IMR-90 (cell line): ENCODE data around the gene IQCC. TPM values are rescaled to one million over a fixed set of nuclear protein-coding genes. Genes with fewer than 3 reads are reported as not detected.

ENCODE experiments used
- ATAC-seq: fragments of 200-7000 bp; cut with Tn5 transposase; 2 replicates; pipeline ENCODE4 v1.9.1; 2020; ENCODE audit warnings: low read depth, mild to moderate bottlenecking, moderate library complexity
- BruUV-seq: library from RNA; stranded (reverse); fragments of 400-500 nt; replicated peaks from 2 replicates; lab custom pipeline; 2021; lab: Mats Ljungman, UMichigan
- CTCF ChIA-PET: fragments of 300-600 bp; formaldehyde crosslinking; extraction: SDS; loops from one replicate; lab custom pipeline; 2021; ENCODE audit warnings: antibody characterized with exemption; lab: Yijun Ruan, JAX
- POLR2A ChIA-PET: fragments of 300-600 bp; sonication (Branson Sonifier 250); formaldehyde crosslinking; loops from one replicate; lab custom pipeline; 2022; ENCODE audit warnings: antibody characterized with exemption; ENCODE audit not compliant: unreplicated experiment; lab: Charles Lee
- DNase-seq: peaks from one replicate; pipeline ENCODE4 v3.0.0; 2013
- H2AFZ ChIP-seq: replicated peaks from 2 replicates; pipeline ENCODE3; 2013; ENCODE audit warnings: low read length, mild to moderate bottlenecking; ENCODE audit not compliant: poor library complexity
- H2AK5ac ChIP-seq: 2 replicates; pipeline ENCODE4 v1.6.1; 2013; ENCODE audit warnings: low read depth, low read length, inconsistent platforms
- H2AK9ac ChIP-seq: replicated peaks from 2 replicates; pipeline ENCODE3; 2013; ENCODE audit warnings: mild to moderate bottlenecking, low read depth, low read length, moderate library complexity; ENCODE audit not compliant: poor library complexity
- H2BK120ac ChIP-seq: 2 replicates; pipeline ENCODE4 v1.6.1; 2013; ENCODE audit warnings: low read depth, low read length, inconsistent platforms
- H2BK15ac ChIP-seq: 3 replicates; pipeline ENCODE4 v1.6.1; 2013; ENCODE audit warnings: low read depth, low read length, inconsistent platforms
- H2BK20ac ChIP-seq: 2 replicates; pipeline ENCODE4 v1.6.1; 2013; ENCODE audit warnings: low read depth, mild to moderate bottlenecking, inconsistent platforms, low read length, moderate library complexity
- H2BK5ac ChIP-seq: 2 replicates; pipeline ENCODE4 v1.6.1; 2013; ENCODE audit warnings: mild to moderate bottlenecking, low read depth, low read length, inconsistent platforms; ENCODE audit not compliant: poor library complexity, severe bottlenecking
- H3K14ac ChIP-seq: replicated peaks from 2 replicates; pipeline ENCODE4 v1.6.1; 2013; ENCODE audit warnings: low read depth, low read length, inconsistent platforms
- H3K18ac ChIP-seq: 2 replicates; pipeline ENCODE4 v1.6.1; 2013; ENCODE audit warnings: low read depth, low read length, control low read depth
- H3K23ac ChIP-seq: 2 replicates; pipeline ENCODE4 v1.6.1; 2013; ENCODE audit warnings: low read depth, low read length, inconsistent platforms
- H3K27ac ChIP-seq: 2 replicates; pipeline ENCODE4 v1.5.1; 2013; ENCODE audit warnings: mild to moderate bottlenecking, control low read depth, low read length; ENCODE audit not compliant: insufficient read depth
- H3K27me3 ChIP-seq: 2 replicates; pipeline ENCODE4 v1.6.1; 2013; ENCODE audit warnings: low read length; ENCODE audit not compliant: control insufficient read depth, insufficient read depth
- H3K36me3 ChIP-seq: 2 replicates; pipeline ENCODE4 v1.6.1; 2013; ENCODE audit warnings: low read length, mixed read lengths; ENCODE audit not compliant: control insufficient read depth, insufficient read depth
- H3K4ac ChIP-seq: 2 replicates; pipeline ENCODE4 v1.6.1; 2013; ENCODE audit warnings: low read depth, low read length, inconsistent platforms
- H3K4me1 ChIP-seq: 2 replicates; pipeline ENCODE4 v1.6.1; 2013; ENCODE audit warnings: low read length, mixed read lengths; ENCODE audit not compliant: control insufficient read depth, insufficient read depth
- H3K4me2 ChIP-seq: 2 replicates; pipeline ENCODE4 v1.6.1; 2013; ENCODE audit warnings: low read depth, mild to moderate bottlenecking, control low read depth, low read length, moderate library complexity
- H3K4me3 ChIP-seq: 2 replicates; pipeline ENCODE4 v1.5.1; 2013; ENCODE audit warnings: low read depth, mild to moderate bottlenecking, control low read depth, low read length, moderate library complexity; ENCODE audit not compliant: insufficient read depth
- H3K56ac ChIP-seq: 2 replicates; pipeline ENCODE4 v1.6.1; 2013; ENCODE audit warnings: low read length, inconsistent platforms; ENCODE audit not compliant: insufficient read depth; ENCODE audit errors: extremely low read depth
- H3K79me1 ChIP-seq, 2 experiments: 2 replicates each; pipeline ENCODE4 v1.6.1; 2013; ENCODE audit warnings: low read length in 2 of 2, inconsistent platforms in 1 of 2, low read depth in 1 of 2
- H3K9ac ChIP-seq: 2 replicates; pipeline ENCODE4 v1.6.1; 2013; ENCODE audit warnings: low read depth, low read length, control low read depth
- H3K9me1 ChIP-seq: 2 replicates; pipeline ENCODE4 v1.6.1; 2013; ENCODE audit warnings: low read length, inconsistent platforms; ENCODE audit not compliant: insufficient read depth
- H3K9me3 ChIP-seq: 2 replicates; pipeline ENCODE4 v1.6.1; 2013; ENCODE audit warnings: low read length; ENCODE audit not compliant: control insufficient read depth, insufficient read depth
- H4K20me1 ChIP-seq: 2 replicates; pipeline ENCODE4 v1.6.1; 2013; ENCODE audit warnings: low read length, inconsistent platforms; ENCODE audit not compliant: insufficient read depth
- H4K5ac ChIP-seq: 2 replicates; pipeline ENCODE4 v1.6.1; 2013; ENCODE audit warnings: mild to moderate bottlenecking, low read depth, low read length, control low read depth
- H4K8ac ChIP-seq, 2 experiments: 2 replicates each; pipeline ENCODE4 v1.6.1; 2013; ENCODE audit warnings: low read depth in 2 of 2, low read length in 2 of 2, control low read depth in 1 of 2, inconsistent platforms in 1 of 2
- H4K91ac ChIP-seq: 2 replicates; pipeline ENCODE4 v1.6.1; 2013; ENCODE audit warnings: low read depth, low read length, inconsistent platforms; ENCODE audit not compliant: insufficient read depth
- CEBPB ChIP-seq: IDR thresholded peaks from 2 replicates; pipeline ENCODE4 v1.6.1; 2012; ENCODE audit warnings: low read depth, low read length, improper control_type of control experiment
- ELK1 ChIP-seq: fragments of 150-350 bp; IDR thresholded peaks from 2 replicates; pipeline ENCODE4 v1.6.1; 2016; ENCODE audit warnings: low read depth, mild to moderate bottlenecking, low read length, moderate library complexity, borderline replicate concordance
- FOS ChIP-seq: fragments of 150-350 bp; IDR thresholded peaks from 2 replicates; pipeline ENCODE4 v1.6.1; 2016; ENCODE audit warnings: low read depth, low read length
- MAFK ChIP-seq: IDR thresholded peaks from 2 replicates; pipeline ENCODE4 v1.6.1; 2012; ENCODE audit warnings: low read depth, low read length, improper control_type of control experiment
- MAZ ChIP-seq: IDR thresholded peaks from 2 replicates; pipeline ENCODE4 v1.6.1; 2012; ENCODE audit warnings: low read depth, mild to moderate bottlenecking, low read length, improper control_type of control experiment, moderate library complexity, borderline replicate concordance
- RAD21 ChIP-seq: IDR thresholded peaks from 2 replicates; pipeline ENCODE4 v1.6.1; 2012; ENCODE audit warnings: low read length, improper control_type of control experiment
- RFX5 ChIP-seq: IDR thresholded peaks from 2 replicates; pipeline ENCODE4 v1.8.0; 2012; ENCODE audit warnings: low read depth, mild to moderate bottlenecking, low read length, moderate library complexity
- WGBS, 2 experiments: methylation state at CpG; one replicate each; pipeline versions ENCODE4 v1.1.5 to v1.1.7; 2013; ENCODE audit warnings: missing lambda C conversion rate in 2 of 2; ENCODE audit not compliant: insufficient read length in 1 of 2; ENCODE audit errors: extremely low coverage in 2 of 2; 5-methylcytosine and 5-hydroxymethylcytosine counted together
- dilution Hi-C: fragments of 300-500 bp; cut with HindIII; formaldehyde crosslinking; loops from one replicate; pipeline ENCODE4 v1.14.3; 2018; ENCODE audit warnings: low sequenced_read_pairs; ENCODE audit not compliant: unreplicated experiment
- in situ Hi-C: fragments of 300-500 bp; cut with MboI; formaldehyde crosslinking; loops from 3 replicates; pipeline ENCODE4 v1.14.3; 2019; ENCODE audit warnings: low sequenced_read_pairs, inconsistent platforms, mixed read lengths
- intact Hi-C: fragments of 100-400 bp; cut with micrococcal nuclease; formaldehyde crosslinking; loops from 2 replicates; pipeline ENCODE4 v1.10.0; 2022
- polyA plus RNA-seq, 3 experiments: library from polyadenylated mRNA; depleted of rRNA; stranded (reverse); fragments of >200 nt; gene quantifications; 2 replicates each; pipeline ENCODE4 v1.2.3, GENCODE V29; 2012; ENCODE audit warnings: low replicate concordance in 1 of 3
- total RNA-seq: library from RNA; depleted of rRNA; stranded (reverse); fragments of >200 nt; gene quantifications from 2 replicates; pipeline ENCODE4 v1.2.3, GENCODE V29; 2012

The IQCC gene
- total and polyA plus RNA-seq, 2 of the 4 experiments (the other 2 are of a cell fraction), result 1.6 to 2.2 TPM

- ATAC-seq (no peak), DNase-seq (no peak)
- intact Hi-C loops (no loop called here), in situ Hi-C loops (no loop called here), dilution Hi-C loops (no loop called here)
- H2BK20ac ChIP-seq, result no peak overlapping the region
- no peak overlapping the region for H3K18ac ChIP-seq
- no peak overlapping the region for H3K9ac ChIP-seq
- no peaks in the 10 kb centered on the region; the same call in 1 of the 2 replicates for H4K20me1 ChIP-seq
- peaks cover 11 to 27% of the 10 kb centered on the region in 2 experiments for H3K79me1 ChIP-seq
- H3K14ac ChIP-seq, result no peak overlapping the region
- peaks cover 6% of the 10 kb centered on the region; the same call in 1 of the 2 replicates for H3K9me1 ChIP-seq
- BruUV-seq, result no TSS peak
- H3K23ac ChIP-seq, result no peak overlapping the region
- H3K9me3 ChIP-seq, result no peaks in the 10 kb centered on the region
- TF ChIP-seq CEBPB, result no peak
- TF ChIP-seq MAFK, result no peak
- no peak for TF ChIP-seq FOS
- TF ChIP-seq RFX5, result no peak
- TF ChIP-seq MAZ, result no peak
- no peak for TF ChIP-seq ELK1
- TF ChIP-seq RAD21, result no peak
- H4K5ac ChIP-seq, result no peak overlapping the region
- no peak overlapping the region for H4K8ac ChIP-seq
- no peak overlapping the region for H2AFZ ChIP-seq
- 89% methylated on average over 3 of the region's 6 CpGs; no CpG with 5 or more reads in 1 of the 2 experiments for WGBS, 2 experiments
- POLR2A ChIA-PET, result no interaction called here
- H4K91ac ChIP-seq, result no peak overlapping the region
- no peak overlapping the region for H3K4me3 ChIP-seq
- H3K56ac ChIP-seq, result no peak overlapping the region
- no peak overlapping the region for H3K4ac ChIP-seq
- no peak overlapping the region for H2BK5ac ChIP-seq
- no peaks in the 10 kb centered on the region for H3K27me3 ChIP-seq
- H2BK120ac ChIP-seq, result no peak overlapping the region
- H3K27ac ChIP-seq, result no peak overlapping the region
- H3K4me2 ChIP-seq, result no peak overlapping the region
- H2AK5ac ChIP-seq, result no peak overlapping the region
- H2AK9ac ChIP-seq, result no peak overlapping the region
- H3K36me3 ChIP-seq, result peaks cover 3% of the 10 kb centered on the region; the same call in 1 of the 2 replicates
- peaks cover 6% of the 10 kb centered on the region for H3K4me1 ChIP-seq
- no peak overlapping the region for H2BK15ac ChIP-seq
- CTCF ChIA-PET, result interaction anchor here (0.6 to 1.6 kb wide), 2 partner anchors 99 to 192 kb away, joined by 3 to 6 read pairs; no protein-coding TSS in a partner anchor
Observed at GRCh38 chr1:32208469-32208868, 3.0 kb downstream of the IQCC start.
